ENCODE data around the gene OVOL2.

DNA sequence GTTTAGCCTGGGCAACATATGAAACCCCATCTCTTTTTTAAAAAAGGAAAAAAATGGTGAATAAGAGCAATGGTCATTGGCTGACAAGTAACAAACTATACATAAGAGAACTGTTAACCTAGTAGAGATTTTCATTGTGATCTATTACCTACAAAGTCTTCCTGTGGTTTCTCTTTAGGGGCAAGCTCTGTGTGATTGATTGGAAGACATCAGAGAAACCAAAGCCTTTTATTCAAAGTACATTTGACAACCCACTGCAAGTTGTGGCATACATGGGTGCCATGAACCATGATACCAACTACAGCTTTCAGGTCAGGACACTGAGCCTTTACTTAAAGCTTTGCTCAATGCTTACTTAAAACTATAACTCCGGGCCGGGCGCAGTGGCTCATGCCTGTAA is 69.7 kb downstream of the OVOL2 start:
- TF ChIP-seq, protein P1, sequence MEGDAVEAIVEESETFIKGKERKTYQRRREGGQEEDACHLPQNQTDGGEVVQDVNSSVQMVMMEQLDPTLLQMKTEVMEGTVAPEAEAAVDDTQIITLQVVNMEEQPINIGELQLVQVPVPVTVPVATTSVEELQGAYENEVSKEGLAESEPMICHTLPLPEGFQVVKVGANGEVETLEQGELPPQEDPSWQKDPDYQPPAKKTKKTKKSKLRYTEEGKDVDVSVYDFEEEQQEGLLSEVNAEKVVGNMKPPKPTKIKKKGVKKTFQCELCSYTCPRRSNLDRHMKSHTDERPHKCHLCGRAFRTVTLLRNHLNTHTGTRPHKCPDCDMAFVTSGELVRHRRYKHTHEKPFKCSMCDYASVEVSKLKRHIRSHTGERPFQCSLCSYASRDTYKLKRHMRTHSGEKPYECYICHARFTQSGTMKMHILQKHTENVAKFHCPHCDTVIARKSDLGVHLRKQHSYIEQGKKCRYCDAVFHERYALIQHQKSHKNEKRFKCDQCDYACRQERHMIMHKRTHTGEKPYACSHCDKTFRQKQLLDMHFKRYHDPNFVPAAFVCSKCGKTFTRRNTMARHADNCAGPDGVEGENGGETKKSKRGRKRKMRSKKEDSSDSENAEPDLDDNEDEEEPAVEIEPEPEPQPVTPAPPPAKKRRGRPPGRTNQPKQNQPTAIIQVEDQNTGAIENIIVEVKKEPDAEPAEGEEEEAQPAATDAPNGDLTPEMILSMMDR (IDR thresholded peaks at IDR 0.05): no peak
- no peak for TF ChIP-seq EZH2 (IDR thresholded peaks at IDR 0.05; ENCODE audit: borderline replicate concordance, insufficient read depth, low read depth, low read length, poor library complexity, severe bottlenecking)
